Upper lobe of left lung (tissue), 4 donors: ENCODE measurements around the gene UBN1.

Experiments used
- CTCF ChIP-seq, 6 experiments: fragments of 450-650 bp in 4 of 6; fragments of 200-600 bp in 2 of 6; sonication (generic) in 2 of 6; IDR thresholded peaks; one replicate each; pipeline ENCODE4 v1.5.1; 2016 to 2019; ENCODE audit warnings: antibody characterized with exemption in 6 of 6
- EP300 ChIP-seq, 4 donors: sonication (generic); formaldehyde crosslinking; IDR thresholded peaks; one replicate each; pipeline ENCODE4 v1.5.1; 2017; ENCODE audit warnings: antibody characterized with exemption in 4 of 4, control low read depth in 2 of 4
- POLR2A ChIP-seq, 4 donors: fragments of 450-650 bp; IDR thresholded peaks; one replicate each; pipeline ENCODE4 v1.5.1; 2016 to 2017; ENCODE audit warnings: antibody characterized with exemption in 4 of 4, mild to moderate bottlenecking in 2 of 4
- POLR2AphosphoS5 ChIP-seq, 2 donors: sonication (generic); formaldehyde crosslinking; IDR thresholded peaks; one replicate each; pipeline ENCODE4 v1.5.1; 2017; ENCODE audit warnings: antibody characterized with exemption in 2 of 2

GRCh38 chr16:4870138-4870671 is 22.9 kb downstream of the UBN1 start:
- TF ChIP-seq CTCF (IDR thresholded peaks at IDR 0.05) (no peak), POLR2A (IDR thresholded peaks at IDR 0.05) (no peak), EP300 (IDR thresholded peaks at IDR 0.05) (no peak), POLR2AphosphoS5 (IDR thresholded peaks at IDR 0.05) (no peak)
